BJ (cell line): ENCODE results near the gene HIP1. TPM values are rescaled to one million over a fixed set of nuclear protein-coding genes. Genes with fewer than 3 reads are reported as not detected.

Experiments
- CTCF ChIA-PET: fragments of 350-600 bp; formaldehyde crosslinking; extraction: SDS; loops from one replicate; lab custom pipeline; 2021; ENCODE audit warnings: antibody characterized with exemption, inconsistent platforms; lab: Yijun Ruan, JAX
- POLR2A ChIA-PET: fragments of 300-600 bp; sonication (Branson Sonifier 250); formaldehyde crosslinking; extraction: SDS; loops from one replicate; lab custom pipeline; 2021; ENCODE audit warnings: antibody characterized with exemption; lab: Charles Lee
- DNase-seq: peaks from one replicate; pipeline ENCODE4 v3.0.0-alpha.2; 2011; ENCODE audit warnings: low read depth
- H3K27me3 ChIP-seq: 2 replicates; pipeline ENCODE4 v1.6.0; 2011; ENCODE audit warnings: low read length; ENCODE audit not compliant: control insufficient read depth, insufficient read depth
- H3K36me3 ChIP-seq: 2 replicates; pipeline ENCODE4 v1.5.1; 2011; ENCODE audit warnings: low read length; ENCODE audit not compliant: control insufficient read depth, insufficient read depth
- H3K4me3 ChIP-seq: 2 replicates; pipeline ENCODE4 v1.5.1; 2011; ENCODE audit warnings: low read depth, mild to moderate bottlenecking, control low read depth, low read length
- polyA plus RNA-seq: library from polyadenylated mRNA; depleted of rRNA; stranded (reverse); fragments of >200 nt; gene quantifications from 2 replicates; pipeline ENCODE4 v1.2.3, GENCODE V29; 2011
- TF ChIP-seq, protein P1 (sequence below): IDR thresholded peaks from 2 replicates; pipeline ENCODE4 v1.5.1; 2011; ENCODE audit warnings: low read depth, mild to moderate bottlenecking, control low read depth, inconsistent platforms, low read length, moderate library complexity; ENCODE audit not compliant: insufficient read depth

HIP1 gene
- polyA plus RNA-seq, 1 experiment = 7.5 TPM

- H3K4me3 ChIP-seq = no peak overlapping the region
- H3K27me3 ChIP-seq = no peaks in the 10 kb centered on the region
- H3K36me3 ChIP-seq = no peaks in the 10 kb centered on the region
- POLR2A ChIA-PET = interaction anchor here (0.7 kb wide), 1 partner anchor 70 kb away, joined by 4 read pairs; no protein-coding TSS in a partner anchor
- DNase-seq = no peak
- TF ChIP-seq, protein P1, sequence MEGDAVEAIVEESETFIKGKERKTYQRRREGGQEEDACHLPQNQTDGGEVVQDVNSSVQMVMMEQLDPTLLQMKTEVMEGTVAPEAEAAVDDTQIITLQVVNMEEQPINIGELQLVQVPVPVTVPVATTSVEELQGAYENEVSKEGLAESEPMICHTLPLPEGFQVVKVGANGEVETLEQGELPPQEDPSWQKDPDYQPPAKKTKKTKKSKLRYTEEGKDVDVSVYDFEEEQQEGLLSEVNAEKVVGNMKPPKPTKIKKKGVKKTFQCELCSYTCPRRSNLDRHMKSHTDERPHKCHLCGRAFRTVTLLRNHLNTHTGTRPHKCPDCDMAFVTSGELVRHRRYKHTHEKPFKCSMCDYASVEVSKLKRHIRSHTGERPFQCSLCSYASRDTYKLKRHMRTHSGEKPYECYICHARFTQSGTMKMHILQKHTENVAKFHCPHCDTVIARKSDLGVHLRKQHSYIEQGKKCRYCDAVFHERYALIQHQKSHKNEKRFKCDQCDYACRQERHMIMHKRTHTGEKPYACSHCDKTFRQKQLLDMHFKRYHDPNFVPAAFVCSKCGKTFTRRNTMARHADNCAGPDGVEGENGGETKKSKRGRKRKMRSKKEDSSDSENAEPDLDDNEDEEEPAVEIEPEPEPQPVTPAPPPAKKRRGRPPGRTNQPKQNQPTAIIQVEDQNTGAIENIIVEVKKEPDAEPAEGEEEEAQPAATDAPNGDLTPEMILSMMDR = no peak
- CTCF ChIA-PET = no interaction called here
These were observed 46.8 kb downstream of the HIP1 start for GRCh38 chr7:75691793-75692543.

- H3K4me3 ChIP-seq = no peak overlapping the region
- ChIA-PET CTCF (no interaction called here), POLR2A (no interaction called here)
- TF ChIP-seq, protein P1 = no peak
- no peaks in the 10 kb centered on the region for H3K27me3 ChIP-seq
- H3K36me3 ChIP-seq = no peaks in the 10 kb centered on the region
- DNase-seq = no peak
These were observed 48.6 kb downstream of the HIP1 start for GRCh38 chr7:75690121-75690523.

- ChIA-PET POLR2A (no interaction called here), CTCF (no interaction called here)
- no peaks in the 10 kb centered on the region for H3K36me3 ChIP-seq
- no peak overlapping the region for H3K4me3 ChIP-seq
- no peak for DNase-seq
- H3K27me3 ChIP-seq = no peaks in the 10 kb centered on the region
- TF ChIP-seq, protein P1 = no peak
These were observed 49.3 kb downstream of the HIP1 start for GRCh38 chr7:75689246-75690099.

DNA sequence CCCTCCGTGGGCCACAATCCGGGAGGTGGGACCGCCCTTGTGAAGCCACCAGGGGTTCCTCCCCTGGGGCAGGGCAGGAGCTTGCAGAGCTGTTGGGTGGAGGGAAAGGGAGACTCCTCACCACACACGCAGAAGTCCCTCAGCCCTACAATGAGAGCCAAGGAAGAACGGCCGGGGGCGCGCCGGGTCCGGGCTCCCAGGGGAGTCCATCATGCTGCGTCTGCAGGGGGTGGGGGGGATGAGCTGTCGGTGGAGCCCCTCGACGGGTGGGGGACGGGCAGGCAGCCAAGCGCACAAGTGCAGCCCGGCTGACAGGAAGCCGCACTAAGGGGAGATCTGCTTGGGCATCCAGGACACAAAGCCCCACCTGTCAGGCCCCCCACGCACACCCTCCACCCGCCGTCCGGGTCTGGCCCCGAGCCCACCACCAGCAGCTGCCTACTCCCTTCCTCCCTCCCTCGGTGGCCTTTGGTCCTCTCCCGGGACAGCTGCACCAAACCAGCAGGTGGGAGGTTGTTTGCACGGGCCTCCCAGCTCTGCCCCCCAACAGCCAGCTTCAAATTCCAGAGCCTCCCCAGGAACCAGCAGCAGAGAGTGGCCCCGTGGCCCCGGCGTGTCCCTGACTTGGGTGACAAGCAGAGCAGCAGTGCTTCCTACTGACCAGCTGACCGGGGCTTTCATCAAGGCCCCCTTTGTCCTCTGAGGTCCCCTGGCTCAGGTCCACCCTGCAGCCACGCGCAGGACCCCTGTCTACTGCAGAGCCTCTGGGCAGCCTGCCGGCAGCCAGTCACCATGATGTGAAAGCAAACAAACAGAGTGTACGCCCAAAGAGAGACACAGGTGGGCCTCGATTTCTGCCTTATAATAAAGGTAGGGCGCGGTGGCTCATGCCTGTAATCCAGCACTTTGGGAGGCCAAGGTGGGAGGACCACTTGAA is 50.3 kb downstream of the HIP1 start:
- Histone ChIP-seq H3K27me3 (no peaks in the 10 kb centered on the region), H3K4me3 (no peak overlapping the region), H3K36me3 (no peaks in the 10 kb centered on the region)
- DNase-seq = no peak
- ChIA-PET CTCF (interaction anchor here (0.7 kb wide), 1 partner anchor 30 kb away, joined by 3 read pairs; no protein-coding TSS in a partner anchor), POLR2A (no interaction called here)
- TF ChIP-seq, protein P1 = no peak
